T-cell (primary cell): ENCODE data around the gene LYPD3. TPM values are rescaled to one million over a fixed set of nuclear protein-coding genes. Genes with fewer than 3 reads are reported as not detected.
A peak's percentile ranks its signal among the peaks of the same experiment; 100 is the strongest.
"Not testable (repeated sequence)": the region's sequence is repeated elsewhere in the genome, so short reads cannot be mapped to it uniquely, and the experiment has no call there.

Source experiments
- ATAC-seq, 4 experiments: fragments of 200-7000 bp in 3 of 4; fragments of 150-1000 bp in 1 of 4; cut with Tn5 transposase; replicated peaks in 1 of 4; 1 replicate in 3 of 4; 2 replicates in 1 of 4; pipeline ENCODE4 v1.10.0; 2021; ENCODE audit warnings: moderate library complexity in 3 of 4, mild to moderate bottlenecking in 2 of 4, moderate number of reproducible peaks in 1 of 4
- CTCF ChIA-PET, 2 donors: fragments of 300-600 bp; sonication (Branson Sonifier 250); formaldehyde crosslinking; loops; one replicate each; lab custom pipeline; 2022; ENCODE audit warnings: antibody characterized with exemption in 2 of 2; lab: Charles Lee
- POLR2A ChIA-PET, 2 donors: fragments of 300-600 bp; sonication (Branson Sonifier 250); formaldehyde crosslinking; loops; one replicate each; lab custom pipeline; 2022; ENCODE audit warnings: antibody characterized with exemption in 2 of 2; lab: Charles Lee
- DNase-seq, 35 experiments: peaks; one replicate each; pipeline versions ENCODE4 v3.0.0 to v3.0.0-alpha.2; 2013 to 2023
- H3K27ac ChIP-seq: one replicate; pipeline ENCODE4 v1.5.1; 2013; ENCODE audit warnings: low read length
- H3K27me3 ChIP-seq, 2 experiments: replicated peaks in 1 of 2; 1 replicate in 1 of 2; 2 replicates in 1 of 2; pipeline versions ENCODE4 v1.6.1 to v1.7.0; 2013; ENCODE audit warnings: low read length in 1 of 2, mixed read lengths in 1 of 2; ENCODE audit not compliant: control insufficient read depth in 2 of 2, insufficient read depth in 2 of 2; ENCODE audit errors: extremely low read depth in 1 of 2
- H3K36me3 ChIP-seq, 2 donors: 1 replicate in 1 of 2; 2 replicates in 1 of 2; pipeline versions ENCODE4 v1.6.1 to v1.7.0; 2013; ENCODE audit warnings: low read length in 1 of 2; ENCODE audit not compliant: control insufficient read depth in 2 of 2, insufficient read depth in 1 of 2; ENCODE audit errors: extremely low read depth in 1 of 2
- H3K4me1 ChIP-seq, 2 experiments: 1 replicate in 1 of 2; 2 replicates in 1 of 2; pipeline versions ENCODE4 v1.6.1 to v1.7.0; 2013; ENCODE audit warnings: low read length in 2 of 2, mixed read lengths in 1 of 2; ENCODE audit not compliant: insufficient read depth in 2 of 2, control insufficient read depth in 1 of 2; ENCODE audit errors: extremely low read depth in 1 of 2
- H3K4me3 ChIP-seq, 2 donors: 1 replicate in 1 of 2; 2 replicates in 1 of 2; pipeline versions ENCODE4 v1.5.1 to v1.7.0; 2013; ENCODE audit warnings: mild to moderate bottlenecking in 2 of 2, low read length in 1 of 2, moderate library complexity in 1 of 2; ENCODE audit not compliant: control insufficient read depth in 1 of 2; ENCODE audit errors: extremely low read depth in 1 of 2
- H3K9me3 ChIP-seq: 2 replicates; pipeline ENCODE4 v1.7.0; 2013
- H3K27ac Mint-ChIP-seq, 2 donors: one replicate each; pipeline ENCODE4 v1.8.0; 2020 to 2021; ENCODE audit warnings: mild to moderate bottlenecking in 2 of 2, mixed read lengths in 2 of 2
- H3K27me3 Mint-ChIP-seq, 2 donors: one replicate each; pipeline ENCODE4 v1.8.0; 2021 to 2022; ENCODE audit warnings: mixed read lengths in 2 of 2
- H3K36me3 Mint-ChIP-seq: one replicate; pipeline ENCODE4 v1.8.0; 2021; ENCODE audit warnings: mixed read lengths
- H3K4me1 Mint-ChIP-seq, 3 donors: one replicate each; pipeline ENCODE4 v1.8.0; 2020 to 2022; ENCODE audit warnings: mixed read lengths in 3 of 3, mild to moderate bottlenecking in 1 of 3
- H3K4me3 Mint-ChIP-seq, 3 donors: one replicate each; pipeline ENCODE4 v1.8.0; 2020 to 2022; ENCODE audit warnings: mild to moderate bottlenecking in 3 of 3, mixed read lengths in 3 of 3, moderate library complexity in 3 of 3
- H3K9me3 Mint-ChIP-seq, 3 donors: one replicate each; pipeline ENCODE4 v1.8.0; 2020 to 2022; ENCODE audit warnings: mixed read lengths in 3 of 3
- WGBS: methylation state at CpG from one replicate; pipeline ENCODE4 v1.1.5; 2013; ENCODE audit warnings: missing lambda C conversion rate; ENCODE audit not compliant: insufficient coverage; 5-methylcytosine and 5-hydroxymethylcytosine counted together
- total RNA-seq, 35 experiments: library from RNA in 6 of 35; stranded (reverse) in 6 of 35; fragments of 120-200 nt in 1 of 35; gene quantifications; one replicate each; pipeline versions ENCODE4 v1.2.1 to v1.2.4 and lab custom pipeline; 2013 to 2026

LYPD3 gene
- total RNA-seq, 5 donors from 2014 or later (not counting 1 experiment from before 2014, with no cell fraction given), result 2.8 to 24.0 (median 4.6) TPM

GRCh38 chr19:43446746-43447489 is 18.5 kb downstream of the LYPD3 start:
- H3K36me3 Mint-ChIP-seq, result no peaks in the 10 kb centered on the region
- no peaks in the 10 kb centered on the region for H3K27me3 Mint-ChIP-seq
- ChIA-PET CTCF (interaction anchor here (0.6 to 2.9 kb wide), 32 partner anchors 8 to 363 kb away, joined by 3 to 84 read pairs (median 5); partner anchors contain the start of genes IRGQ (in 1 of the 2), PHLDB3 (in 1 of the 2) and ZNF576 (in 1 of the 2)), POLR2A (interaction anchor here in 1 of 2 donors (0.6 to 0.9 kb wide), 2 partner anchors 71 to 73 kb away, joined by 4 to 7 read pairs; no protein-coding TSS in a partner anchor)
- 35% methylated on average over 14 of the region's 14 CpGs for WGBS
- H3K9me3 ChIP-seq, result no peaks in the 10 kb centered on the region
- H3K4me3 ChIP-seq, result no peak overlapping the region
- H3K27me3 ChIP-seq, result no peaks in the 10 kb centered on the region
- DNase-seq (peak; percentile 58 to 90 (median 77)), ATAC-seq (peak; percentile 88 to 94 (median 90))
- H3K9me3 Mint-ChIP-seq, result no peaks in the 10 kb centered on the region
- H3K27ac ChIP-seq, result no peak overlapping the region
- H3K4me1 Mint-ChIP-seq, result peaks cover 27 to 39% (median 39%) of the 10 kb centered on the region in 3 donors
- H3K4me3 Mint-ChIP-seq, result no peak overlapping the region
- H3K27ac Mint-ChIP-seq, result peak overlapping the region in 1 of 2 donors; percentile 76
- H3K36me3 ChIP-seq, result no peaks in the 10 kb centered on the region
- peaks cover 0 to 13% of the 10 kb centered on the region in 2 experiments for H3K4me1 ChIP-seq

GRCh38 chr19:43445426-43445825 is 20.0 kb downstream of the LYPD3 start:
- H3K4me1 ChIP-seq, result peaks cover 0 to 13% of the 10 kb centered on the region in 2 experiments
- no peak for DNase-seq
- no CpG with 5 or more reads among the region's 2 CpGs for WGBS
- CTCF ChIA-PET, result interaction anchor here in 1 of 2 donors (1.6 to 2.9 kb wide), 3 partner anchors 59 to 80 kb away, joined by 12 to 18 read pairs (median 17); partner anchors contain the start of gene PHLDB3
- no peaks in the 10 kb centered on the region for H3K36me3 ChIP-seq
- no peak overlapping the region for H3K4me3 ChIP-seq
- Mint-ChIP-seq H3K9me3 (no peaks in the 10 kb centered on the region), H3K4me3 (no peak overlapping the region), H3K27me3 (no peaks in the 10 kb centered on the region), H3K27ac (peak overlapping the region in 1 of 2 donors; percentile 58), H3K4me1 (peaks cover 32 to 41% (median 39%) of the 10 kb centered on the region in 3 donors), H3K36me3 (no peaks in the 10 kb centered on the region)
- no peak overlapping the region for H3K27ac ChIP-seq
- H3K27me3 ChIP-seq, result no peaks in the 10 kb centered on the region
- no peak for ATAC-seq
- no peaks in the 10 kb centered on the region for H3K9me3 ChIP-seq
- POLR2A ChIA-PET, result interaction anchor here in 1 of 2 donors (0.7 kb wide), 1 partner anchor 446 kb away, joined by 3 read pairs; no protein-coding TSS in a partner anchor

GRCh38 chr19:43444531-43445287 is 20.7 kb downstream of the LYPD3 start:
- Mint-ChIP-seq H3K36me3 (no peaks in the 10 kb centered on the region), H3K4me1 (peaks cover 39 to 44% (median 44%) of the 10 kb centered on the region in 3 donors), H3K4me3 (no peak overlapping the region), H3K27ac (peak overlapping the region; percentile 28 to 65), H3K27me3 (no peaks in the 10 kb centered on the region), H3K9me3 (no peaks in the 10 kb centered on the region)
- Histone ChIP-seq H3K36me3 (no peaks in the 10 kb centered on the region), H3K9me3 (no peaks in the 10 kb centered on the region), H3K4me3 (no peak overlapping the region), H3K27ac (no peak overlapping the region), H3K4me1 (peaks cover 2 to 20% of the 10 kb centered on the region in 2 experiments), H3K27me3 (no peaks in the 10 kb centered on the region)
- WGBS, result 85% methylated on average over 14 of the region's 15 CpGs
- POLR2A ChIA-PET, result no interaction called here
- CTCF ChIA-PET, result interaction anchor here in 1 of 2 donors (0.6 to 2.9 kb wide), 3 partner anchors 25 to 75 kb away, joined by 10 to 18 read pairs (median 17); partner anchors contain the start of gene PHLDB3
- ATAC-seq (no peak), DNase-seq (no peak)

- WGBS, result 98% methylated on average over 6 of the region's 9 CpGs
- H3K4me3 ChIP-seq, H3K27ac ChIP-seq, H3K27me3 ChIP-seq, H3K9me3 Mint-ChIP-seq, H3K27ac Mint-ChIP-seq, H3K9me3 ChIP-seq, ATAC-seq, H3K4me3 Mint-ChIP-seq, H3K36me3 ChIP-seq, H3K27me3 Mint-ChIP-seq, DNase-seq, H3K36me3 Mint-ChIP-seq, POLR2A ChIA-PET: not testable (repeated sequence)
- CTCF ChIA-PET, result interaction anchor here in 1 of 2 donors (0.5 to 1.6 kb wide), 4 partner anchors 12 to 76 kb away, joined by 3 to 17 read pairs (median 6); no protein-coding TSS in a partner anchor
- H3K4me1 Mint-ChIP-seq, result peaks cover 45 to 50% (median 50%) of the 10 kb centered on the region in 3 donors
- H3K4me1 ChIP-seq, result peaks cover 5 to 25% of the 10 kb centered on the region in 2 experiments
Measured at GRCh38 chr19:43444091-43444490, 21.3 kb downstream of the LYPD3 start.

- peak overlapping the region; percentile 66 to 72 for H3K27ac Mint-ChIP-seq
- ChIA-PET POLR2A (interaction anchor here in 1 of 2 donors (0.6 kb wide), 2 partner anchors 82 to 92 kb away, joined by 4 to 5 read pairs; no protein-coding TSS in a partner anchor), CTCF (no interaction called here)
- Histone ChIP-seq H3K27me3 (no peaks in the 10 kb centered on the region), H3K27ac (no peak overlapping the region), H3K4me1 (peaks cover 28 to 40% of the 10 kb centered on the region in 2 experiments), H3K36me3 (no peaks in the 10 kb centered on the region), H3K4me3 (no peak overlapping the region), H3K9me3 (no peaks in the 10 kb centered on the region)
- no peak for DNase-seq
- H3K27me3 Mint-ChIP-seq, result no peaks in the 10 kb centered on the region
- H3K4me1 Mint-ChIP-seq, result peaks cover 61 to 64% (median 63%) of the 10 kb centered on the region in 3 donors
- no peak for ATAC-seq
- no peaks in the 10 kb centered on the region for H3K36me3 Mint-ChIP-seq
- H3K4me3 Mint-ChIP-seq, result no peak overlapping the region
- H3K9me3 Mint-ChIP-seq, result no peaks in the 10 kb centered on the region
- WGBS, result no CpG with 5 or more reads among the region's 3 CpGs
Measured at GRCh38 chr19:43441716-43442115, 23.7 kb downstream of the LYPD3 start.

GRCh38 chr19:43439709-43440063 is 25.7 kb downstream of the LYPD3 start:
- DNase-seq, result no peak
- H3K36me3 Mint-ChIP-seq, result no peaks in the 10 kb centered on the region
- H3K27ac Mint-ChIP-seq, result peak overlapping the region; percentile 84 to 93
- ChIA-PET POLR2A (interaction anchor here (0.5 to 1.7 kb wide), 6 partner anchors 17 to 229 kb away, joined by 3 to 7 read pairs (median 6); no protein-coding TSS in a partner anchor), CTCF (interaction anchor here in 1 of 2 donors (1.0 to 2.2 kb wide), 13 partner anchors 9 to 370 kb away, joined by 3 to 23 read pairs (median 5); partner anchors contain the start of genes IRGQ, PHLDB3 and ZNF576)
- H3K9me3 ChIP-seq, result no peaks in the 10 kb centered on the region
- no peak overlapping the region for H3K4me3 ChIP-seq
- H3K4me1 Mint-ChIP-seq, result peaks cover 65 to 70% (median 65%) of the 10 kb centered on the region in 3 donors
- peak overlapping the region; percentile 16 for H3K27ac ChIP-seq
- ATAC-seq, result no peak
- peaks cover 28 to 35% of the 10 kb centered on the region in 2 experiments for H3K4me1 ChIP-seq
- no peaks in the 10 kb centered on the region for H3K36me3 ChIP-seq
- no peaks in the 10 kb centered on the region for H3K9me3 Mint-ChIP-seq
- no peaks in the 10 kb centered on the region for H3K27me3 ChIP-seq
- H3K4me3 Mint-ChIP-seq, result peak overlapping the region in 1 of 3 donors; percentile 67
- H3K27me3 Mint-ChIP-seq, result no peaks in the 10 kb centered on the region
